Uterus (tissue), 2 donors: Measurements from ENCODE around the gene HCN4.

Source experiments
- POLR2A ChIP-seq, 2 donors: fragments of 450-650 bp; IDR thresholded peaks; one replicate each; pipeline ENCODE4 v1.6.1; 2016; ENCODE audit warnings: antibody characterized with exemption in 2 of 2, mild to moderate bottlenecking in 1 of 2, moderate library complexity in 1 of 2
- TF ChIP-seq, protein P1 (sequence below), 4 experiments: fragments of 200-600 bp in 2 of 4; fragments of 450-650 bp in 2 of 4; sonication (generic) in 2 of 4; IDR thresholded peaks; one replicate each; pipeline ENCODE4 v1.5.1; 2016 to 2019; ENCODE audit warnings: antibody characterized with exemption in 4 of 4, mild to moderate bottlenecking in 2 of 4, moderate library complexity in 1 of 4

DNA sequence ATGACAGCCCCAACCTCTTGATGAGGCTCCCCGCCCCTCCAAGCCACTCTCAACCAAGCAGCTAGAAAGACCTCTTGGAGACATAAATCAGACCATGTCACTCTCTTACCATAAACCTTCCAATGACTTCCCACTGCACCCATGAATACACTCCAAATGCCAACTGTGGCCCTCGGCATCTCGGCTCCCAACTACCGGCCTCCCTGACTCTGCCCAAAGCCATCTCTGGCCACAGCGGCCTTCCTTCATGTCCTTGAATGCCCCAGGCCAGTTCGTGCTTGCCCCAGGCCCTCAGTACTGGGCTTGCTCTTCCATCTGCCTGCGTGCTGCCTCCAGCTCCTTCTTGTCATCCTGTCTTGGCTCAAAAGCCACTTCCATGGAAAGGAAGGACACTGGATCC lies 32.0 kb downstream of the HCN4 start:
- TF ChIP-seq, protein P1, sequence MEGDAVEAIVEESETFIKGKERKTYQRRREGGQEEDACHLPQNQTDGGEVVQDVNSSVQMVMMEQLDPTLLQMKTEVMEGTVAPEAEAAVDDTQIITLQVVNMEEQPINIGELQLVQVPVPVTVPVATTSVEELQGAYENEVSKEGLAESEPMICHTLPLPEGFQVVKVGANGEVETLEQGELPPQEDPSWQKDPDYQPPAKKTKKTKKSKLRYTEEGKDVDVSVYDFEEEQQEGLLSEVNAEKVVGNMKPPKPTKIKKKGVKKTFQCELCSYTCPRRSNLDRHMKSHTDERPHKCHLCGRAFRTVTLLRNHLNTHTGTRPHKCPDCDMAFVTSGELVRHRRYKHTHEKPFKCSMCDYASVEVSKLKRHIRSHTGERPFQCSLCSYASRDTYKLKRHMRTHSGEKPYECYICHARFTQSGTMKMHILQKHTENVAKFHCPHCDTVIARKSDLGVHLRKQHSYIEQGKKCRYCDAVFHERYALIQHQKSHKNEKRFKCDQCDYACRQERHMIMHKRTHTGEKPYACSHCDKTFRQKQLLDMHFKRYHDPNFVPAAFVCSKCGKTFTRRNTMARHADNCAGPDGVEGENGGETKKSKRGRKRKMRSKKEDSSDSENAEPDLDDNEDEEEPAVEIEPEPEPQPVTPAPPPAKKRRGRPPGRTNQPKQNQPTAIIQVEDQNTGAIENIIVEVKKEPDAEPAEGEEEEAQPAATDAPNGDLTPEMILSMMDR (IDR thresholded peaks at IDR 0.05): no peak
- TF ChIP-seq POLR2A (IDR thresholded peaks at IDR 0.05): no peak
